H1 (cell line): ENCODE data around the gene SPIRE1. TPM values are rescaled to one million over a fixed set of nuclear protein-coding genes. Genes with fewer than 3 reads are reported as not detected.

Experiments
- CTCF ChIA-PET: fragments of 300-600 bp; sonication (Branson Sonifier 250); formaldehyde crosslinking; loops from one replicate; lab custom pipeline; 2021; ENCODE audit not compliant: partially characterized antibody; lab: Charles Lee
- POLR2A ChIA-PET: fragments of 300-600 bp; sonication (Branson Sonifier 250); formaldehyde crosslinking; loops from one replicate; lab custom pipeline; 2021; ENCODE audit warnings: inconsistent platforms; ENCODE audit not compliant: partially characterized antibody; lab: Charles Lee
- DNase-seq, 2 experiments: peaks; one replicate each; pipeline versions ENCODE4 v3.0.0 to v3.0.0-alpha.2; 2010 to 2022; ENCODE audit warnings: low spot score in 2 of 2, low read depth in 1 of 2, mixed read lengths in 1 of 2
- FAIRE-seq: peaks from 2 replicates; lab custom pipeline; 2011; peaks lifted over from hg19 to GRCh38; lab: Jason Lieb, UNC
- H2AFZ ChIP-seq: 2 replicates; pipeline ENCODE4 v1.8.1; 2012; ENCODE audit warnings: low read length, inconsistent platforms
- H2AK5ac ChIP-seq: 2 replicates; pipeline ENCODE4 v1.6.1; 2013; ENCODE audit warnings: low read depth, low read length
- H2BK120ac ChIP-seq: replicated peaks from 2 replicates; pipeline ENCODE3; 2013; ENCODE audit warnings: low read depth, low read length, inconsistent platforms
- H2BK12ac ChIP-seq: 2 replicates; pipeline ENCODE4 v1.6.1; 2013; ENCODE audit warnings: low read depth, low read length
- H2BK15ac ChIP-seq: 2 replicates; pipeline ENCODE4 v1.6.1; 2013; ENCODE audit warnings: low read length
- H2BK20ac ChIP-seq: 2 replicates; pipeline ENCODE4 v1.6.1; 2013; ENCODE audit warnings: low read length
- H2BK5ac ChIP-seq: 2 replicates; pipeline ENCODE4 v1.6.1; 2013; ENCODE audit warnings: low read depth, low read length
- H3K14ac ChIP-seq: 2 replicates; pipeline ENCODE4 v1.6.1; 2013; ENCODE audit warnings: inconsistent platforms; ENCODE audit not compliant: insufficient read length
- H3K18ac ChIP-seq: 2 replicates; pipeline ENCODE4 v1.6.1; 2013; ENCODE audit warnings: low read length; ENCODE audit errors: extremely low read depth
- H3K23ac ChIP-seq: 2 replicates; pipeline ENCODE4 v1.6.1; 2013; ENCODE audit warnings: inconsistent platforms; ENCODE audit not compliant: insufficient read length
- H3K23me2 ChIP-seq: 2 replicates; pipeline ENCODE4 v1.6.1; 2013; ENCODE audit warnings: low read depth, low read length
- H3K27ac ChIP-seq: 2 replicates; pipeline ENCODE4 v1.6.1; 2011; ENCODE audit warnings: low read depth, low read length, inconsistent platforms
- H3K27me3 ChIP-seq, 4 experiments: replicated peaks in 1 of 4; 1 replicate in 1 of 4; 2 replicates in 3 of 4; pipeline versions ENCODE4 v1.6.1 to v1.8.1; 2011 to 2013; ENCODE audit warnings: low read length in 3 of 4, mild to moderate bottlenecking in 3 of 4, inconsistent platforms in 2 of 4, mixed read lengths in 2 of 4, moderate library complexity in 1 of 4; ENCODE audit not compliant: control insufficient read depth in 3 of 4, insufficient read depth in 3 of 4; ENCODE audit errors: extremely low read depth in 1 of 4
- H3K36me3 ChIP-seq, 4 experiments: 2 replicates each; pipeline versions ENCODE4 v1.6.1 to v1.8.1; 2011 to 2013; ENCODE audit warnings: mild to moderate bottlenecking in 4 of 4, low read length in 3 of 4, moderate library complexity in 2 of 4, control low read depth in 1 of 4, inconsistent platforms in 1 of 4; ENCODE audit not compliant: insufficient read depth in 4 of 4, control insufficient read depth in 2 of 4
- H3K4ac ChIP-seq: replicated peaks from 2 replicates; pipeline ENCODE3; 2013; ENCODE audit warnings: low read length, low read depth, mixed read lengths, inconsistent platforms; ENCODE audit not compliant: insufficient read length
- H3K4me1 ChIP-seq, 4 experiments: replicated peaks in 1 of 4; 1 replicate in 1 of 4; 2 replicates in 3 of 4; pipeline versions ENCODE4 v1.6.1 to v1.8.1; 2011 to 2013; ENCODE audit warnings: low read length in 3 of 4, inconsistent platforms in 2 of 4, mixed read lengths in 1 of 4; ENCODE audit not compliant: insufficient read depth in 4 of 4, control insufficient read depth in 3 of 4
- H3K4me2 ChIP-seq, 2 experiments: 2 replicates each; pipeline versions ENCODE4 v1.6.1 to v1.8.1; 2011 to 2013; ENCODE audit warnings: low read depth in 2 of 2, low read length in 2 of 2, control low read depth in 1 of 2, inconsistent platforms in 1 of 2, mild to moderate bottlenecking in 1 of 2; ENCODE audit not compliant: insufficient read depth in 1 of 2
- H3K4me3 ChIP-seq, 4 experiments: fragments of 200-600, 300-600 bp in 1 of 4; sonication (generic), shearing (Covaris generic), sonication (Bioruptor Twin) in 1 of 4; 2 replicates each; pipeline versions ENCODE4 v1.5.1 to v1.8.1; 2011 to 2016; ENCODE audit warnings: low read length in 4 of 4, low read depth in 3 of 4, control low read depth in 2 of 4, inconsistent platforms in 2 of 4, mild to moderate bottlenecking in 2 of 4, mixed read lengths in 1 of 4, moderate library complexity in 1 of 4; ENCODE audit not compliant: insufficient read depth in 2 of 4; ENCODE audit errors: extremely low read depth in 1 of 4
- H3K56ac ChIP-seq: replicated peaks from 2 replicates; pipeline ENCODE3; 2013; ENCODE audit warnings: low read depth, mild to moderate bottlenecking, mixed read lengths, low read length, inconsistent platforms; ENCODE audit not compliant: insufficient read length
- H3K79me1 ChIP-seq: 2 replicates; pipeline ENCODE4 v1.6.1; 2013; ENCODE audit warnings: low read depth, low read length, control low read depth
- H3K79me2 ChIP-seq, 2 experiments: 2 replicates each; pipeline versions ENCODE4 v1.6.1 to v1.8.1; 2012 to 2013; ENCODE audit warnings: low read length in 2 of 2, mild to moderate bottlenecking in 2 of 2, inconsistent platforms in 1 of 2; ENCODE audit not compliant: insufficient read depth in 2 of 2, control insufficient read depth in 1 of 2
- H3K9ac ChIP-seq, 4 experiments: replicated peaks in 1 of 4; 1 replicate in 1 of 4; 2 replicates in 3 of 4; pipeline versions ENCODE4 v1.6.1 to v1.8.1; 2011 to 2013; ENCODE audit warnings: low read depth in 3 of 4, low read length in 3 of 4, control low read depth in 2 of 4, mild to moderate bottlenecking in 2 of 4, moderate library complexity in 2 of 4, inconsistent platforms in 1 of 4; ENCODE audit errors: extremely low read depth in 1 of 4
- H3K9me3 ChIP-seq, 2 experiments: 2 replicates each; pipeline versions ENCODE4 v1.6.1 to v1.8.1; 2012 to 2013; ENCODE audit warnings: mild to moderate bottlenecking in 2 of 2, moderate library complexity in 2 of 2, control low read depth in 1 of 2, inconsistent platforms in 1 of 2, low read depth in 1 of 2, low read length in 1 of 2, mixed read lengths in 1 of 2; ENCODE audit not compliant: insufficient read depth in 2 of 2
- H4K20me1 ChIP-seq, 2 experiments: replicated peaks in 1 of 2; 2 replicates each; pipeline versions ENCODE3 to v1.8.1; 2011 to 2013; ENCODE audit warnings: inconsistent platforms in 2 of 2, low read length in 2 of 2, mild to moderate bottlenecking in 1 of 2; ENCODE audit not compliant: insufficient read depth in 2 of 2, control insufficient read depth in 1 of 2
- H4K5ac ChIP-seq: 2 replicates; pipeline ENCODE4 v1.6.1; 2013; ENCODE audit warnings: low read length, low read depth, mixed read lengths, inconsistent platforms; ENCODE audit not compliant: insufficient read length
- H4K8ac ChIP-seq: 2 replicates; pipeline ENCODE4 v1.8.0; 2013; ENCODE audit warnings: mild to moderate bottlenecking, moderate library complexity, low read length, inconsistent platforms; ENCODE audit not compliant: insufficient read depth; ENCODE audit errors: extremely low read depth
- H4K91ac ChIP-seq: replicated peaks from 2 replicates; pipeline ENCODE3; 2013; ENCODE audit warnings: low read length, mixed read lengths, inconsistent platforms; ENCODE audit not compliant: insufficient read length
- BACH1 ChIP-seq: IDR thresholded peaks from 2 replicates; pipeline ENCODE4 v1.6.1; 2012; ENCODE audit warnings: low read length, improper control_type of control experiment
- BCL11A ChIP-seq, 2 experiments: IDR thresholded peaks; one replicate each; pipeline ENCODE4 v1.6.1; 2011; ENCODE audit warnings: low read depth in 2 of 2, low read length in 2 of 2, mild to moderate bottlenecking in 2 of 2
- CBX8 ChIP-seq: fragments of 300-800, 300-1000 bp; sonication (generic); IDR thresholded peaks from 2 replicates; pipeline ENCODE4 v1.7.1; 2016; ENCODE audit warnings: low read depth, low read length, borderline replicate concordance
- HDAC2 ChIP-seq, 2 experiments: fragments of 300-600 bp in 1 of 2; sonication (generic) in 1 of 2; IDR thresholded peaks; 2 replicates each; pipeline ENCODE4 v1.6.1; 2011 to 2012; ENCODE audit warnings: low read depth in 2 of 2, low read length in 2 of 2, mild to moderate bottlenecking in 2 of 2, moderate library complexity in 2 of 2, borderline replicate concordance in 1 of 2, inconsistent platforms in 1 of 2
- MAFK ChIP-seq: IDR thresholded peaks from 2 replicates; pipeline ENCODE4 v1.6.1; 2012; ENCODE audit warnings: low read depth, mild to moderate bottlenecking, improper control_type of control experiment, low read length
- PHF8 ChIP-seq: fragments of 200-600 bp; sonication (generic); conservative IDR thresholded peaks from 2 replicates; pipeline ENCODE4 v1.7.1; 2012; ENCODE audit warnings: low read depth, mild to moderate bottlenecking, inconsistent platforms, low read length, moderate library complexity
- RNF2 ChIP-seq: fragments of 200-900, 300-1000 bp; sonication (generic); IDR thresholded peaks from 2 replicates; pipeline ENCODE4 v1.7.1; 2016; ENCODE audit warnings: borderline replicate concordance, low read depth, mild to moderate bottlenecking, antibody characterized with exemption, low read length; ENCODE audit not compliant: poor library complexity, severe bottlenecking; ENCODE audit errors: missing control alignments
- SAP30 ChIP-seq: fragments of 300-600 bp; sonication (generic); IDR thresholded peaks from 2 replicates; pipeline ENCODE4 v1.7.1; 2012; ENCODE audit warnings: low read length, moderate library complexity, mild to moderate bottlenecking, inconsistent platforms; ENCODE audit not compliant: insufficient read depth, insufficient replicate concordance
- SP4 ChIP-seq: IDR thresholded peaks from 2 replicates; pipeline ENCODE4 v1.6.1; 2012; ENCODE audit warnings: low read length, inconsistent platforms
- TBP ChIP-seq: IDR thresholded peaks from 2 replicates; pipeline ENCODE4 v1.6.1; 2011; ENCODE audit warnings: low read depth, low read length, improper control_type of control experiment
- USF2 ChIP-seq: IDR thresholded peaks from 2 replicates; pipeline ENCODE4 v1.6.1; 2011; ENCODE audit warnings: low read length, improper control_type of control experiment
- WGBS, 2 experiments: shearing (Covaris generic) in 1 of 2; methylation state at CpG; one replicate each; pipeline versions ENCODE4 v1.1.6 to v1.1.7; 2013 to 2015; ENCODE audit warnings: low lambda C conversion rate in 2 of 2, mixed read lengths in 2 of 2, inconsistent platforms in 1 of 2, low coverage in 1 of 2, missing lambda C conversion rate in 1 of 2; ENCODE audit not compliant: insufficient replicate concordance in 2 of 2, insufficient coverage in 1 of 2, insufficient read length in 1 of 2; ENCODE audit errors: extremely low coverage in 1 of 2, missing lambda C conversion rate in 1 of 2; 5-methylcytosine and 5-hydroxymethylcytosine counted together
- polyA plus RNA-seq, 7 experiments: library from polyadenylated mRNA; depleted of rRNA in 3 of 7; stranded (reverse) in 5 of 7; unstranded in 2 of 7; fragments of >200 nt in 5 of 7; fragments of 200-250 nt in 2 of 7; gene quantifications; 1 replicate in 5 of 7; 2 replicates in 1 of 7; 4 replicates in 1 of 7; pipeline versions ENCODE4 v1.2.1 to v1.2.3, GENCODE V29; 2011 to 2013; ENCODE audit warnings: missing spikeins in 2 of 7, mixed read lengths in 2 of 7
- total RNA-seq: library from RNA; stranded (reverse); fragmentation: NEBNext Ultra II Directional; extraction: Animal tissue kit (Norgen Biotek cat#: 25700); gene quantifications from 2 replicates; pipeline ENCODE4 v1.2.1, GENCODE V29; 2021

SPIRE1 gene
- total and polyA plus RNA-seq, 2 of the 8 experiments (the other 6 are each of a cell fraction or from before 2014, with no cell fraction given) = 6.0 to 21.5 TPM

GRCh38 chr18:12637901-12638643 is 19.8 kb downstream of the SPIRE1 start:
- H4K20me1 ChIP-seq = no peaks in the 10 kb centered on the region
- H3K4me3 ChIP-seq = no peak overlapping the region
- H4K8ac ChIP-seq = no peak overlapping the region
- no peak overlapping the region for H3K18ac ChIP-seq
- no peaks in the 10 kb centered on the region for H3K27me3 ChIP-seq
- H4K5ac ChIP-seq = no peak overlapping the region
- H3K79me2 ChIP-seq = no peaks in the 10 kb centered on the region
- H3K79me1 ChIP-seq = no peaks in the 10 kb centered on the region
- H2AFZ ChIP-seq = no peak overlapping the region
- 0 out of 2 replicates have a peak overlapping the region, but pooled peaks have one; percentile 20 for H2BK5ac ChIP-seq
- no peak overlapping the region for H3K56ac ChIP-seq
- no peak overlapping the region for H3K4me2 ChIP-seq
- no peak overlapping the region for H2BK20ac ChIP-seq
- CTCF ChIA-PET = interaction anchor here (2.3 kb wide), 1 partner anchor 99 kb away, joined by 7 read pairs; no protein-coding TSS in a partner anchor
- H4K91ac ChIP-seq = no peak overlapping the region
- DNase-seq (no peak), FAIRE-seq (no peak)
- H3K4ac ChIP-seq = no peak overlapping the region
- H3K27ac ChIP-seq = no peak overlapping the region
- POLR2A ChIA-PET = no interaction called here
- H3K4me1 ChIP-seq = no peaks in the 10 kb centered on the region
- no peak overlapping the region for H2BK120ac ChIP-seq
- no peaks in the 10 kb centered on the region for H3K23me2 ChIP-seq
- H2BK12ac ChIP-seq = no peak overlapping the region
- H3K9ac ChIP-seq = no peak overlapping the region
- no peak overlapping the region for H3K23ac ChIP-seq
- H3K9me3 ChIP-seq = no peaks in the 10 kb centered on the region
- H3K36me3 ChIP-seq = no peaks in the 10 kb centered on the region
- H2AK5ac ChIP-seq = no peak overlapping the region
- 89% methylated on average over 4 of the region's 4 CpGs; no CpG with 5 or more reads in 1 of the 2 experiments for WGBS, 2 experiments
- H3K14ac ChIP-seq = no peak overlapping the region
- no peak overlapping the region for H2BK15ac ChIP-seq
- TF ChIP-seq CBX8 (no peak), RNF2 (no peak), BACH1 (no peak), BCL11A (IDR thresholded peaks at IDR 0.05; ENCODE audit: low read depth in 2 of 2, low read length in 2 of 2) (no peak), SAP30 (no peak), USF2 (no peak), PHF8 (no peak), HDAC2 (IDR thresholded peaks at IDR 0.05; ENCODE audit: borderline replicate concordance in 1 of 2, low read depth in 2 of 2, low read length in 2 of 2) (no peak), TBP (no peak), SP4 (no peak), MAFK (no peak)
